ENCODE data around the gene MINAR1.
A peak's percentile ranks its signal among the peaks of the same experiment; 100 is the strongest.

The MINAR1 gene

GRCh38 chr15:79437275-79438000 lies 5.3 kb downstream of the MINAR1 start (continued):
- TF ChIP-seq ZNF274 (IDR thresholded peaks at IDR 0.05; ENCODE audit: low read length) (no peak), ZNF274 (tag by site-specific recombination; IDR thresholded peaks at IDR 0.05; ENCODE audit: borderline replicate concordance) (0 out of 2 replicates have a peak, but pooled peaks have one; percentile 28), KLF7 (tag by site-specific recombination; IDR thresholded peaks at IDR 0.05; ENCODE audit: borderline replicate concordance) (no peak), ZNF623 (tag by site-specific recombination; IDR thresholded peaks at IDR 0.05) (no peak), SALL2 (tag by site-specific recombination; IDR thresholded peaks at IDR 0.05; ENCODE audit: borderline replicate concordance) (no peak), ZSCAN16 (tag by site-specific recombination; IDR thresholded peaks at IDR 0.05) (no peak), ZNF664 (tag by site-specific recombination; IDR thresholded peaks at IDR 0.05) (no peak), ZNF37A (tag by site-specific recombination; IDR thresholded peaks at IDR 0.05) (no peak), ZNF146 (tag by site-specific recombination; IDR thresholded peaks at IDR 0.05) (no peak), GFI1B (tag by site-specific recombination; IDR thresholded peaks at IDR 0.05) (no peak), ZNF701 (tag by site-specific recombination; IDR thresholded peaks at IDR 0.05) (no peak), ZNF48 (tag by site-specific recombination; IDR thresholded peaks at IDR 0.05) (no peak), TRIM28 (IDR thresholded peaks at IDR 0.05; ENCODE audit: borderline replicate concordance, low read length) (no peak), ZNF394 (tag by site-specific recombination; IDR thresholded peaks at IDR 0.05; ENCODE audit: borderline replicate concordance) (no peak), ZNF362 (tag by site-specific recombination; IDR thresholded peaks at IDR 0.05) (no peak), EGR2 (tag by site-specific recombination; IDR thresholded peaks at IDR 0.05; ENCODE audit: low read depth) (peak; percentile 99), ZNF529 (tag by site-specific recombination; IDR thresholded peaks at IDR 0.05; ENCODE audit: insufficient replicate concordance) (no peak), ZEB2 (tag by site-specific recombination; IDR thresholded peaks at IDR 0.05) (no peak), PBX3 (CRISPR knock-in tag; IDR thresholded peaks at IDR 0.05) (no peak), ZNF785 (tag by site-specific recombination; IDR thresholded peaks at IDR 0.05) (0 out of 2 replicates have a peak, but pooled peaks have one; percentile 78), ZNF488 (tag by site-specific recombination; IDR thresholded peaks at IDR 0.05) (no peak), ZNF571 (tag by site-specific recombination; IDR thresholded peaks at IDR 0.05) (peak; percentile 85; the same call in 1 of the 2 replicates), ZFHX2 (tag by site-specific recombination; conservative IDR thresholded peaks at IDR 0.05) (peak; percentile 100), ZNF513 (tag by site-specific recombination; IDR thresholded peaks at IDR 0.05) (no peak), ZNF311 (tag by site-specific recombination; IDR thresholded peaks at IDR 0.05; ENCODE audit: borderline replicate concordance) (no peak), ZBTB7A (tag by site-specific recombination; IDR thresholded peaks at IDR 0.05; ENCODE audit: low read depth) (no peak), ZNF658 (tag by site-specific recombination; IDR thresholded peaks at IDR 0.05) (no peak), ZNF621 (tag by site-specific recombination; IDR thresholded peaks at IDR 0.05) (no peak)
- TF ChIP-seq, protein P1, sequence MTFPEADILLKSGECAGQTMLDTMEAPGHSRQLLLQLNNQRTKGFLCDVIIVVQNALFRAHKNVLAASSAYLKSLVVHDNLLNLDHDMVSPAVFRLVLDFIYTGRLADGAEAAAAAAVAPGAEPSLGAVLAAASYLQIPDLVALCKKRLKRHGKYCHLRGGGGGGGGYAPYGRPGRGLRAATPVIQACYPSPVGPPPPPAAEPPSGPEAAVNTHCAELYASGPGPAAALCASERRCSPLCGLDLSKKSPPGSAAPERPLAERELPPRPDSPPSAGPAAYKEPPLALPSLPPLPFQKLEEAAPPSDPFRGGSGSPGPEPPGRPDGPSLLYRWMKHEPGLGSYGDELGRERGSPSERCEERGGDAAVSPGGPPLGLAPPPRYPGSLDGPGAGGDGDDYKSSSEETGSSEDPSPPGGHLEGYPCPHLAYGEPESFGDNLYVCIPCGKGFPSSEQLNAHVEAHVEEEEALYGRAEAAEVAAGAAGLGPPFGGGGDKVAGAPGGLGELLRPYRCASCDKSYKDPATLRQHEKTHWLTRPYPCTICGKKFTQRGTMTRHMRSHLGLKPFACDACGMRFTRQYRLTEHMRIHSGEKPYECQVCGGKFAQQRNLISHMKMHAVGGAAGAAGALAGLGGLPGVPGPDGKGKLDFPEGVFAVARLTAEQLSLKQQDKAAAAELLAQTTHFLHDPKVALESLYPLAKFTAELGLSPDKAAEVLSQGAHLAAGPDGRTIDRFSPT (tag by site-specific recombination; IDR thresholded peaks at IDR 0.05) = no peak
- TF ChIP-seq, protein P2, sequence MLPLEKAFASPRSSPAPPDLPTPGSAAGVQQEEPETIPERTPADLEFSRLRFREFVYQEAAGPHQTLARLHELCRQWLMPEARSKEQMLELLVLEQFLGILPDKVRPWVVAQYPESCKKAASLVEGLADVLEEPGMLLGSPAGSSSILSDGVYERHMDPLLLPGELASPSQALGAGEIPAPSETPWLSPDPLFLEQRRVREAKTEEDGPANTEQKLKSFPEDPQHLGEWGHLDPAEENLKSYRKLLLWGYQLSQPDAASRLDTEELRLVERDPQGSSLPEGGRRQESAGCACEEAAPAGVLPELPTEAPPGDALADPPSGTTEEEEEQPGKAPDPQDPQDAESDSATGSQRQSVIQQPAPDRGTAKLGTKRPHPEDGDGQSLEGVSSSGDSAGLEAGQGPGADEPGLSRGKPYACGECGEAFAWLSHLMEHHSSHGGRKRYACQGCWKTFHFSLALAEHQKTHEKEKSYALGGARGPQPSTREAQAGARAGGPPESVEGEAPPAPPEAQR (tag by site-specific recombination; IDR thresholded peaks at IDR 0.05) = no peak
- TF ChIP-seq, protein P3, sequence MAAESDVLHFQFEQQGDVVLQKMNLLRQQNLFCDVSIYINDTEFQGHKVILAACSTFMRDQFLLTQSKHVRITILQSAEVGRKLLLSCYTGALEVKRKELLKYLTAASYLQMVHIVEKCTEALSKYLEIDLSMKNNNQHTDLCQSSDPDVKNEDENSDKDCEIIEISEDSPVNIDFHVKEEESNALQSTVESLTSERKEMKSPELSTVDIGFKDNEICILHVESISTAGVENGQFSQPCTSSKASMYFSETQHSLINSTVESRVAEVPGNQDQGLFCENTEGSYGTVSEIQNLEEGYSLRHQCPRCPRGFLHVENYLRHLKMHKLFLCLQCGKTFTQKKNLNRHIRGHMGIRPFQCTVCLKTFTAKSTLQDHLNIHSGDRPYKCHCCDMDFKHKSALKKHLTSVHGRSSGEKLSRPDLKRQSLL (tag by site-specific recombination; IDR thresholded peaks at IDR 0.05) = no peak

Data from HEK293 (cell line).